Islet precursor cell (in vitro differentiated cells): ENCODE measurements around the gene ATF7IP.

Experiments used
- DNase-seq: peaks from one replicate; pipeline ENCODE4 v3.0.0-alpha.2; 2018

ATF7IP gene

DNA sequence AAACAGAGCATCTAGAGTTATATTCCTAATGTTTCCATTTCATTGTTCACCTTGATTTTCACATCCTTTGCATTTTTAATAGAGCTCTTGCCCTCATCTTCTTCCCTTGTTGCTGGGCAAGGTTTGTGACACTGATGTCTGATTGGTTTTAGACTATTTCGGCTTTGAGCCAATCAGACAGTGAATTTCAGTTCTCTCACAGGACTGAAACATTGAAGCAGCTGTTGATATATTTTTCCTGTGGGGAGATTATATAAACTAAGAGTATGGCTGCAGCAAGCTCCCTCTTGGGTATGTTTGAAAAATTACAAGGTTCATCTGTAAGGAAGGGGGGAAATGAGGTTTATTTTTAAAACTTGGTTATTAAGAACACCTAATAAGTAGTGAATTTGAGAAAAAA, 51.2 kb downstream of the ATF7IP start:
- no peak for DNase-seq

DNA sequence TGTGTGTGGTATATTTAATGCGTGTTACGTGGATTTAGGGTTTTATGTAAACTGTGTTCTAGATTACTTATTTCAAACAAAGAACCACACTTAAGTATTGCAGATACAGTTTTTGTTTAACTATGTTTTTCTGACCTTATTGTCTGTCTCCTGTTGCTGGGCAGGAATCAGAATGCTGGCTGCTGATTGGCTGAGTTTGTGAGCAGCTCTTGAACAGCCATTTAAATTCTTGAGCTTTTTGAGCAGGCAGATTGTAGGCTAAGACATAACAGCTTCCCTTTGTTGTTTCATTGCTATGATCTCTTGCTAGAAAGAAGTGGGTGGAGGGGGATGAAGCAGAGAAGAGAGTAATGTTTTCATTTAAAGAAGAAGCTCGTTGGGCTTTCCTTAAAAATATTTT, 52.2 kb downstream of the ATF7IP start:
- peak; percentile 95 for DNase-seq

DNA sequence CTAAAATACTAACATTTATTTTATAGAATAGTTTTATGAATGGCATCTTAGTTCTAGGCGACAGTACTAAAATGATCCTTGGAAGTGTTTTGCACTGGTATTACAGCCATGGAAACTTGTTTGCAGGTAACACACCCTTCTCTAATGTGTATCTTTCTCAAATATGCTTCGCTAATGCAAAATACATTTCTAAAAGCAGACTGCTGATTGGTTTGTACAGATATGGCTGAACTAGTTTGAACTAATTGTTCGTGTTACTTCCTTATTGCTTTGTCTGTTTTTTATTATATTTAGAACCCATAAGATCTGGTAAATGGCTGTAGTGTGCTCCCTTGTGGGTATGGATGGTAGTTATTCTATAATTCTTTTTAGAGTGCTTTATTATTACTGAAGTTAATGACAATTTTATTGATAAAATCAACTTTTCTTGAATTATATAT, 53.0 kb downstream of the ATF7IP start:
- DNase-seq, result no peak

- no peak for DNase-seq
Observed at GRCh38 chr12:14422516-14423230, 57.2 kb downstream of the ATF7IP start.

DNA sequence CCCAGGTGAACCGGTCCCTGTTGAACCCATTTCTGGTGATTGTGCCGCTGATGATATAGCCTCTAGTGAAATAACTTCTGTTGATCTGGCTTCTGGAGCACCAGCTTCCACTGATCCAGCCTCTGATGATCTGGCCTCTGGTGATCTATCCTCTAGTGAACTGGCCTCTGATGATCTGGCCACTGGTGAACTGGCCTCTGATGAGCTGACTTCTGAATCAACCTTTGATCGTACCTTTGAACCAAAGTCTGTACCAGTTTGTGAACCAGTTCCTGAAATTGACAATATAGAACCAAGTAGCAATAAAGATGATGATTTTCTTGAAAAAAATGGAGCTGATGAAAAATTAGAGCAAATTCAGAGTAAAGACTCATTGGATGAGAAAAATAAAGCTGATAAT, 59.1 kb downstream of the ATF7IP start:
- no peak for DNase-seq

DNA sequence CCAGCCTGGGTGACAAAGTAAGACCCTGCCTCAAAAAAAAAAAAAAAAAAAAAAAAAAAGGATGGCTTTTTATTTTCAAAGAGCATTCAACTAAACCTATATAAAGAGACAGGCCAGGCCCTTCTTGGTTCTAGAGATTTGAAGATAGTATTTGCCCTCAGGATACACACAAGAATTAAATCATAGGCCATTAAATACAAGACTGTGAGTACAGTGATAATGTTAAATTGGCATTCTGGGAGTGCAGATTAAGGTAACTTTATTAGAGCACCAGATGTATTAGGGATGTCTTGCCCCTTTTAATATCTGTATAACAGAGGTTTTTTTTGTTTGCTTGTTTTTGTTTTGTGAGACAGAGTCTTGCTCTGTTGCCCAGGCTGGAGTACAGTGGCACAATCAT, 61.3 kb downstream of the ATF7IP start:
- no peak for DNase-seq

GRCh38 chr12:14427929-14428328, 62.4 kb downstream of the ATF7IP start:
- no peak for DNase-seq

- no peak for DNase-seq
Observed at GRCh38 chr12:14430394-14430986, 65.0 kb downstream of the ATF7IP start.

- no peak for DNase-seq
Observed at GRCh38 chr12:14431975-14432374, 66.5 kb downstream of the ATF7IP start.

- no peak for DNase-seq
Observed at GRCh38 chr12:14435627-14436026, 70.1 kb downstream of the ATF7IP start.

DNA sequence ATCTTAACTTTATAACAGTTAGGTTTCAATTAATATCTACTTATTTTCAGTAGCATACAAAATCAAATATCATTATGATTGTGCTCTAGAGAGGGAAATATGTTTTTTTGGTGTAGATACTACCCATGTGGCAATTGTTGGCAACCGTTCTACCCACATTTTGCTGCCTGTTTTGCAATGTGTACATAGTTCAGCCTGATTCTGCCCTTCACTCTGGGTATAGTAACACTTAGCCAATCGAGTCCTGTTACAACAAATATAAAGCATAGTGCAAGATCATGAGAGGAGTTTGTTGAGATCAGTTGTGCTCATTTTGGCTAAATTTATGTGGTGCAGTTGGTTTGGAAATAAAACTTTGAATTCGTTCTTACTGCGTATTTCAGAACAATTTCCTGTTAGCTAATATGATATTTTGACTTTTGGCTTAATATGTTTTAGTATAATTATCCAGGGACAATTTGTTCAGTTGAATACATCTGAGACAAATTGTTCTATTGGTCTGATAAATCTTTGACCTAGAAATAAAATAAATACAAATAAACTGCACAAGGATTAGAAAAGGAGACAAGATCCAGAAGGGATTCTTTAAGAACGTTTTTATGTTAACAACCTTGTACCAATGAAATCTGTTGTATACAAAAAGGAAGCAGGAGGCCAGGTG, 76.9 kb downstream of the ATF7IP start:
- DNase-seq, result no peak

DNA sequence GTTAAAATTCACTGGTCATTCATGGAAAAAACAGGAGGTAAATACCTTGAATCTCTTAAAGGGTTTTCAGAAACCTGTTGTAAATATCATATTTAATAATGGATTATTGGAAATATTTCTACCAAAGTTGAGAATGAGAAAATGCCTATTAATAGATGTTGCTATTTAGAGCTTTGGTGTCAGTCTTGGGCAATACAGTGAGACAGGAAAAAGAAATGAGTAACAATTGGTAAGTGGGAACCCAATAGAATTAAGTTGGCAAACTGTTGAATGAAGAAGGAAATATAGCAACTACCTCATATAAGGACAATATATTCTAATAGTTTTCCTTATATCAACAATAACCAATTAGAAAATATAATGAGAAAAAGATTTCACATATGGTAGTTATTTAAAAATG, 78.0 kb downstream of the ATF7IP start:
- no peak for DNase-seq

DNA sequence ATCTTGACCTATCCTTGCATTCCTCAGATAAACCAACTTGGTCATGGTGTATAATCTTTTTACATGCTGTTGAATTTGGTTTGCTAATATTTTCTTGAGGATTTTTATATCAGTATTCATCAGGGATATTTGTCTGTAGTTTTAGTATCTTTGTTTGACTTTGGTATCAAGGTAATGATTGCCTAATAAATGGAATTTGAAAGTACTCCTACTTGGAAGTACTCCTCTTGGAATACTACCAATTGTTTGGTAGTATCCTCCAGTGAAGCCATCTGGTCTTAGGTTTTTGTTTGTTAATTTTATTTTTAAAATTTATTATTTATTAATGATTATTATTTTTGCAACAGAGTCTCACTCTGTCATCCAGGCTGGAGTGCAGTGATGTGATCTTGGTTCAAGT, 85.0 kb downstream of the ATF7IP start:
- DNase-seq, result no peak

GRCh38 chr12:14452336-14452735, 86.9 kb downstream of the ATF7IP start:
- DNase-seq, result no peak

DNA sequence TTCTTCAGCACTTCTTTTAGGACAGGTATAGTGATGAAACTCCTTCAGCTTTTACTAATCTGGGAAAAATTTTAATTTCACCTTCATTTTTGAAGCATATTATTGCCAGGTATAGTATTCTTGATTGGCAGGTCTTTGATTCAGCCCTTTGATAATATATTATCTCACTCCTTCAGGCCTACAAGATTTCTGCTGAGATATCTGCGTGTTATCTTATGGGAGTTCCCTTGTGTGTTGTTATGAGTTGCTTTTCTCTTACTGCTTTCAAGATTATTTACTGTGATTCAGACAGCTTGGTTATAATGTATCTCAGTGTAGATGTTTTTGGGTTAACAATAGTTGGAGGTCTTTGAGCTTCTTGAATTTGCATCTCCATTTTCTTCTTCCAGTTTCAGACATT, 87.4 kb downstream of the ATF7IP start:
- DNase-seq, result no peak

DNA sequence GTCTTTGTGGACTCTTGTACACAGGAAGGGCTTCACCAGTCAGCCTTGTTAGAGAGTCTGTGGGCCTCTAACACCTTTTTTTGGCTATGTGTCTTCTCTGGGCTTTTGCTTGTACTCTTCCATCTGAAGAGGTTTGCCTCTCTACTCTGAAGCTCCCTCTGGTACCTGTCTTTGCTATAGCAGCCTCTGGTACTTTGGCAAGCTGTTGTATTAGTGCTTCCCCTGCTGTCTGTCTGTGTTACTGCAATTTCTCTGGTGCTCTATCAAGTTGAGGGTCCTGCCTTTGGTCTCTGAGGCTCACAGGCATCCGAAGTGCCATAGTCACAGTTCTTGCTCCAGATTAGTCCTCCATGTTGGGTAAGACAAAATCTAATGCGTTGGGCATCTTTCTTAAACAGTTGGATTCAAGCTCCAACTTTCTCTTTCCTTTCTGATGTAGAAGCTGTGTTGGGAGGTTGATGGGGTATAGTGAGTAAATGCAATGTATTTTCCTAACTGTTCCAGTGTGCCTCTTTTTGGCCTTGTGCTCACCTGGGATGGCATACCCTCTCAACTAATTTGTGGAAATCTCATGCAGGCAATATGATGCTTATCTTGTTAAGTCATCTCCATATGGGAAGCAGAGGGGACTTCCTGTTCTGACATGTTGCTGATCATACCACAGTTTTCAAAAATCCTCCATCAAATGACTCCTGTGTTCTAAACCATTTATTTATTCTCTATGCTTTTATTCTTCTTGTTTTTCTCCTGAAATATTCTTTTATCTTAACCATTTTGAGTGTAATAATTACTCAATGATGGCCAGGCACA, 88.8 kb downstream of the ATF7IP start:
- DNase-seq, result peak; percentile 88

- DNase-seq, result no peak
Observed at GRCh38 chr12:14460212-14460841, 94.8 kb downstream of the ATF7IP start.

GRCh38 chr12:14471497-14471896, 106.0 kb downstream of the ATF7IP start:
- DNase-seq, result no peak

GRCh38 chr12:14473707-14474287, 108.3 kb downstream of the ATF7IP start:
- DNase-seq, result no peak

- DNase-seq, result no peak
Observed at GRCh38 chr12:14479004-14479403, 113.5 kb downstream of the ATF7IP start.

GRCh38 chr12:14481201-14481600, 115.7 kb downstream of the ATF7IP start:
- DNase-seq, result no peak

DNA sequence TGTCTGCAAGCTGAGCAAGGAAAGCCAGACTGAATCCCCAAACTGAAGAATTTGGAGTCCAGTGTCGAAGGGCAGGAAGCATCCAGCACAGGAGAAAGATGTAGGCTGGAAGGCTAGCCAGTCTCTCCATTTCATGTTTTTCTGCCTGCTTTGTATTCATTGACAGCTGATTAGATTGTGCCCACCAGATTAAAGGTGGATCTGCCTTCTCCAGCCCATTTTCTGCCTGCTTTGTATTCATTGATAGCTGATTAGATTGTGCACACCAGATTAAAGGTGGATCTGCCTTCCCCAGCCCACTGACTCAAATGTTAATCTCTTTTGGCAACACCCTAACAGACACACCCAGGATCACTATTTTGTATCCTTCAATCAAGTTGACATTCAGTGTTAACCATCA, 116.9 kb downstream of the ATF7IP start:
- DNase-seq, result no peak

GRCh38 chr12:14482886-14483285, 117.4 kb downstream of the ATF7IP start:
- no peak for DNase-seq
